GM23248 (cell line): Measurements from ENCODE around the gene NRCAM. TPM values are rescaled to one million over a fixed set of nuclear protein-coding genes. Genes with fewer than 3 reads are reported as not detected.

Experiments used
- DNase-seq: peaks from one replicate; pipeline ENCODE4 v3.0.0-alpha.2; 2015
- H2AFZ ChIP-seq: fragments of 200-600 bp; sonication (generic); 2 replicates; pipeline ENCODE4 v1.6.1; 2016; ENCODE audit warnings: antibody characterized with exemption
- H3F3A ChIP-seq: fragments of 200-600 bp; sonication (generic); 2 replicates; pipeline ENCODE4 v1.6.1; 2016; ENCODE audit warnings: mild to moderate bottlenecking, antibody characterized with exemption, mixed run types; ENCODE audit not compliant: insufficient read depth
- H3K27ac ChIP-seq: fragments of 200-600 bp; sonication (generic); 2 replicates; pipeline ENCODE4 v1.5.1; 2016; ENCODE audit warnings: mild to moderate bottlenecking
- H3K27me3 ChIP-seq: fragments of 200-600 bp; sonication (generic); replicated peaks from 2 replicates; pipeline ENCODE4 v1.6.1; 2016; ENCODE audit warnings: mild to moderate bottlenecking; ENCODE audit not compliant: insufficient read depth
- H3K36me3 ChIP-seq: fragments of 200-600 bp; sonication (generic); 2 replicates; pipeline ENCODE4 v1.6.1; 2016; ENCODE audit warnings: low read depth, mild to moderate bottlenecking
- H3K4me1 ChIP-seq: fragments of 200-600 bp; sonication (generic); 2 replicates; pipeline ENCODE4 v1.6.1; 2016; ENCODE audit warnings: mild to moderate bottlenecking; ENCODE audit not compliant: insufficient read depth
- H3K4me2 ChIP-seq: fragments of 200-600 bp; sonication (generic); one replicate; pipeline ENCODE4 v1.6.1; 2016; ENCODE audit warnings: mild to moderate bottlenecking; ENCODE audit not compliant: unreplicated experiment
- H3K4me3 ChIP-seq: fragments of 200-600 bp; sonication (generic); 2 replicates; pipeline ENCODE4 v1.5.1; 2016; ENCODE audit warnings: mild to moderate bottlenecking
- H3K79me2 ChIP-seq: fragments of 200-600 bp; sonication (generic); 2 replicates; pipeline ENCODE4 v1.6.1; 2016; ENCODE audit warnings: mild to moderate bottlenecking; ENCODE audit not compliant: insufficient read depth
- H3K9ac ChIP-seq: fragments of 200-600 bp; sonication (generic); 2 replicates; pipeline ENCODE4 v1.6.1; 2016; ENCODE audit warnings: mild to moderate bottlenecking
- H3K9me2 ChIP-seq: fragments of 200-600 bp; sonication (generic); 2 replicates; pipeline ENCODE4 v1.6.1; 2016; ENCODE audit warnings: mixed run types, mild to moderate bottlenecking, moderate library complexity; ENCODE audit not compliant: insufficient read depth
- H3K9me3 ChIP-seq: fragments of 200-600 bp; sonication (generic); one replicate; pipeline ENCODE4 v1.6.1; 2017; ENCODE audit warnings: low read depth
- H4K20me1 ChIP-seq: fragments of 200-600 bp; sonication (generic); 2 replicates; pipeline ENCODE4 v1.6.0; 2016; ENCODE audit not compliant: insufficient read depth
- EZH2 ChIP-seq: fragments of 200-600 bp; sonication (generic); IDR thresholded peaks from 2 replicates; pipeline ENCODE4 v1.6.1; 2018; ENCODE audit warnings: antibody characterized with exemption, mild to moderate bottlenecking; ENCODE audit not compliant: insufficient read depth, poor library complexity, severe bottlenecking
- EZH2phosphoT487 ChIP-seq: fragments of 200-600 bp; sonication (generic); IDR thresholded peaks from 2 replicates; pipeline ENCODE4 v1.6.1; 2018; ENCODE audit warnings: antibody characterized with exemption, moderate library complexity, mild to moderate bottlenecking, low read depth; ENCODE audit not compliant: insufficient read depth
- WGBS, 2 experiments: methylation state at CpG; one replicate each; pipeline ENCODE4 v1.1.6; 2015 to 2017; ENCODE audit warnings: low lambda C conversion rate in 2 of 2, low coverage in 1 of 2; ENCODE audit errors: missing lambda C conversion rate in 2 of 2; 5-methylcytosine and 5-hydroxymethylcytosine counted together
- in situ Hi-C: fragments of 300-500 bp; cut with MboI; formaldehyde crosslinking; loops from 2 replicates; pipeline ENCODE4 v1.15.0; 2020
- polyA plus RNA-seq: library from polyadenylated mRNA; unstranded; fragments of >200 nt; fragmentation: Nextera tagmentation; extraction: Ambion mirVana; gene quantifications from 2 replicates; pipeline ENCODE4 v1.2.1, GENCODE V29; 2016
- total RNA-seq: library from RNA; depleted of rRNA; stranded (reverse); fragments of >200 nt; shearing (Covaris generic); gene quantifications from 2 replicates; pipeline ENCODE4 v1.2.3, GENCODE V29; 2014

NRCAM gene
- total and polyA plus RNA-seq, 2 experiments from 2014 or later, result 5.1 to 7.0 TPM

DNA sequence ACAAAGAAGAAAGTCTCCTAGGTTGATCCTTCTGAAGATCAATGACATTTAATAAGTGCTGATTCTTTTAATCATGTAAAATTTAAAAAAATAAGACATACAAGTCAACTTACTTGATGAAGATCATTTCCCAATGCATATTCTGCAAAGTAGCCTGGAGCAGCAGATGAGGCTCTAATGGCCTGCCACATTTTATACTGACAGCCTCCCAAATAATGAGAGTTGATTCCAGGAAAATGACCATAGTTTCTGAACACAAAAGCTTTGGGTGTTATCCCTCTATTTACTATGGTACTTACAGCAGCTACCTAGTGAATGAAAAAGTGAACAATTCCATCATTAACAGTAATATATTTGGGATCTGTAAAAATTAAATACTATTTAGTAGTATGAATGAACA is 31.4 kb upstream of the NRCAM start:
- Histone ChIP-seq H3K79me2 (no peaks in the 10 kb centered on the region), H3K4me1 (peaks cover 28% of the 10 kb centered on the region), H4K20me1 (no peaks in the 10 kb centered on the region; the same call in 1 of the 2 replicates), H3K27me3 (no peaks in the 10 kb centered on the region), H3K4me2 (no peak overlapping the region), H3K27ac (no peak overlapping the region), H3K9me2 (no peaks in the 10 kb centered on the region), H3F3A (no peaks in the 10 kb centered on the region), H3K9ac (no peak overlapping the region), H3K9me3 (no peaks in the 10 kb centered on the region), H2AFZ (no peak overlapping the region), H3K36me3 (peaks cover 5% of the 10 kb centered on the region; the same call in 1 of the 2 replicates), H3K4me3 (no peak overlapping the region)
- TF ChIP-seq EZH2 (no peak), EZH2phosphoT487 (no peak)
- DNase-seq, result no peak
- in situ Hi-C loops, result loop anchor here (25.0 kb wide), 1 partner anchor 300 kb away; no protein-coding TSS in a partner anchor

- H2AFZ ChIP-seq, result no peak overlapping the region
- H3K36me3 ChIP-seq, result peaks cover 5% of the 10 kb centered on the region; the same call in 1 of the 2 replicates
- H3K27ac ChIP-seq, result peak overlapping the region; percentile 29; the same call in 1 of the 2 replicates
- no peaks in the 10 kb centered on the region for H3K9me3 ChIP-seq
- H3K9ac ChIP-seq, result no peak overlapping the region
- peak; percentile 56 for DNase-seq
- no peaks in the 10 kb centered on the region for H3K27me3 ChIP-seq
- no peaks in the 10 kb centered on the region for H3F3A ChIP-seq
- H3K79me2 ChIP-seq, result no peaks in the 10 kb centered on the region
- WGBS, 2 experiments, result 84 to 90% methylated on average over 5 of the region's 5 CpGs
- TF ChIP-seq EZH2phosphoT487 (no peak), EZH2 (no peak)
- H4K20me1 ChIP-seq, result no peaks in the 10 kb centered on the region
- in situ Hi-C loops, result loop anchor here (25.0 kb wide), 1 partner anchor 299 kb away; no protein-coding TSS in a partner anchor
- H3K4me2 ChIP-seq, result peak overlapping the region; percentile 70
- peak overlapping the region; percentile 40; the same call in 1 of the 2 replicates for H3K4me3 ChIP-seq
- no peaks in the 10 kb centered on the region for H3K9me2 ChIP-seq
- H3K4me1 ChIP-seq, result peaks cover 28% of the 10 kb centered on the region
Measured at GRCh38 chr7:108486291-108486966, 30.2 kb upstream of the NRCAM start.

GRCh38 chr7:108484137-108484536 is 27.9 kb upstream of the NRCAM start:
- in situ Hi-C loops, result loop anchor here (25.0 kb wide), 1 partner anchor 297 kb away; no protein-coding TSS in a partner anchor

DNA sequence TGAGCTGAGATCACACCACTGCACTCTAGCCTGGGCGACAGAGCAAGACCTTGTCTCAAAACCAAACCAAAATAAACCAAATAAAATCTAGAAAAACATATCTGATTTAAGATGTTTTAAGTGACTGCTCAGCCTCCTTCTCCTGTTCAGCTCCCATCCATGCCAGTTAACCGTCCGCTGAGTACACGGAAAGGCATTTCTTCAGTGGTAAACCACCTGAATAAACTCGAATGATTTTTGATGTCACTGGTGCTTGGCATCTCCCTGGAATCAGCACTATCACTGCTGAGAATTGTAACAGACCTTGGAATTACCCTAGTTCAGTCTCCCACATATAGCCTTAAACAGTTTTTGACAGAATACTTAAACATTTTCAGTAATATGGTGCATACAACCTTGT is 24.1 kb upstream of the NRCAM start:
- H3K4me1 ChIP-seq, result peaks cover 2% of the 10 kb centered on the region

More at GRCh38 chr7:108484137-108484536, 27.9 kb upstream of the NRCAM start:
- no peak for DNase-seq
- peaks cover 5% of the 10 kb centered on the region; the same call in 1 of the 2 replicates for H3K36me3 ChIP-seq
- H3K27ac ChIP-seq, result no peak overlapping the region
- no peaks in the 10 kb centered on the region for H3K9me2 ChIP-seq
- no peak overlapping the region for H3K4me2 ChIP-seq
- H4K20me1 ChIP-seq, result no peaks in the 10 kb centered on the region
- H3K9me3 ChIP-seq, result no peaks in the 10 kb centered on the region
- peaks cover 28% of the 10 kb centered on the region for H3K4me1 ChIP-seq
- H2AFZ ChIP-seq, result no peak overlapping the region
- 100% methylated on average over 1 of the region's 1 CpG for WGBS, 2 experiments
- no peaks in the 10 kb centered on the region for H3F3A ChIP-seq
- no peak for TF ChIP-seq EZH2phosphoT487
- TF ChIP-seq EZH2, result no peak
- H3K4me3 ChIP-seq, result no peak overlapping the region
- no peak overlapping the region for H3K9ac ChIP-seq
- no peaks in the 10 kb centered on the region for H3K79me2 ChIP-seq
- no peaks in the 10 kb centered on the region for H3K27me3 ChIP-seq

More for the DNA sequence above, 24.1 kb upstream of the NRCAM start:
- Histone ChIP-seq H3K9ac (no peak overlapping the region), H3K79me2 (no peaks in the 10 kb centered on the region), H3K27ac (no peak overlapping the region), H4K20me1 (no peaks in the 10 kb centered on the region), H2AFZ (no peak overlapping the region), H3K9me3 (no peaks in the 10 kb centered on the region), H3F3A (no peaks in the 10 kb centered on the region), H3K4me3 (no peak overlapping the region), H3K9me2 (no peaks in the 10 kb centered on the region), H3K27me3 (no peaks in the 10 kb centered on the region), H3K4me2 (no peak overlapping the region), H3K36me3 (no peaks in the 10 kb centered on the region; the same call in 1 of the 2 replicates)
- TF ChIP-seq EZH2phosphoT487, result no peak
- no peak for TF ChIP-seq EZH2
- WGBS, 2 experiments, result 97 to 98% methylated on average over 5 of the region's 5 CpGs
- in situ Hi-C loops, result loop anchor here (25.0 kb wide), 1 partner anchor 293 kb away; no protein-coding TSS in a partner anchor
- no peak for DNase-seq
